Karpas-422 (cell line): ENCODE results near the gene UGT1A7. TPM values are rescaled to one million over a fixed set of nuclear protein-coding genes. Genes with fewer than 3 reads are reported as not detected.
"Not testable (repeated sequence)": the region's sequence is repeated elsewhere in the genome, so short reads cannot be mapped to it uniquely, and the experiment has no call there.

Source experiments
- DNase-seq: peaks from one replicate; pipeline ENCODE4 v3.0.0-alpha.2; 2015
- H2AFZ ChIP-seq: fragments of 200-600 bp; sonication (generic); 2 replicates; pipeline ENCODE4 v1.6.1; 2014; ENCODE audit warnings: antibody characterized with exemption, low read length, mixed read lengths
- H3K27ac ChIP-seq: fragments of 200-600 bp; sonication (generic); 2 replicates; pipeline ENCODE4 v1.5.1; 2014; ENCODE audit warnings: mild to moderate bottlenecking, low read length, moderate library complexity
- H3K27me3 ChIP-seq: fragments of 200-600 bp; sonication (generic); 2 replicates; pipeline ENCODE4 v1.6.1; 2014; ENCODE audit warnings: low read length, mixed read lengths
- H3K36me3 ChIP-seq: fragments of 200-600 bp; sonication (generic); 2 replicates; pipeline ENCODE4 v1.6.1; 2014; ENCODE audit warnings: low read length, mixed read lengths; ENCODE audit not compliant: insufficient read depth
- H3K4me1 ChIP-seq: fragments of 200-600 bp; sonication (generic); 2 replicates; pipeline ENCODE4 v1.6.1; 2014; ENCODE audit warnings: mild to moderate bottlenecking, low read length, mixed read lengths
- H3K4me2 ChIP-seq: fragments of 200-600 bp; sonication (generic); 2 replicates; pipeline ENCODE4 v1.6.1; 2014; ENCODE audit warnings: low read length, low read depth, mild to moderate bottlenecking; ENCODE audit not compliant: poor library complexity, severe bottlenecking
- H3K4me3 ChIP-seq: fragments of 200-600 bp; sonication (generic); 2 replicates; pipeline ENCODE4 v1.5.1; 2014; ENCODE audit warnings: mild to moderate bottlenecking, antibody characterized with exemption, low read length, mixed read lengths
- H3K79me2 ChIP-seq: fragments of 200-600 bp; sonication (generic); 2 replicates; pipeline ENCODE4 v1.6.1; 2014; ENCODE audit warnings: mild to moderate bottlenecking, low read length, mixed read lengths
- H3K9ac ChIP-seq: fragments of 200-600 bp; sonication (generic); 2 replicates; pipeline ENCODE4 v1.6.0; 2014; ENCODE audit warnings: low read length
- H3K9me2 ChIP-seq: fragments of 200-600 bp; sonication (generic), shearing (Covaris generic); replicated peaks from 2 replicates; pipeline ENCODE4 v1.6.0; 2014; ENCODE audit warnings: mild to moderate bottlenecking, low read length, moderate library complexity; ENCODE audit not compliant: insufficient read depth
- H3K9me3 ChIP-seq: fragments of 300-700, 200-600 bp; sonication (generic); 2 replicates; pipeline ENCODE4 v1.6.1; 2014; ENCODE audit warnings: low read length, mixed read lengths
- H4K20me1 ChIP-seq: fragments of 200-600 bp; sonication (generic); 2 replicates; pipeline ENCODE4 v1.6.1; 2014; ENCODE audit warnings: mild to moderate bottlenecking, antibody characterized with exemption, low read length, low read depth; ENCODE audit not compliant: insufficient read depth
- total RNA-seq: library from RNA; depleted of rRNA; stranded (reverse); fragments of >200 nt; shearing (Covaris generic); gene quantifications from 2 replicates; pipeline ENCODE4 v1.2.3, GENCODE V29; 2014; ENCODE audit warnings: low replicate concordance

Gene UGT1A7
- total RNA-seq, 1 experiment from 2014 or later = not detected

GRCh38 chr2:233654501-233654900 lies 27.2 kb upstream of the UGT1A7 start:
- Histone ChIP-seq H3K9ac (no peak overlapping the region), H3K4me3 (no peak overlapping the region), H3K36me3 (no peaks in the 10 kb centered on the region), H3K27me3 (no peaks in the 10 kb centered on the region), H3K9me3 (no peaks in the 10 kb centered on the region), H2AFZ (no peak overlapping the region), H4K20me1 (no peaks in the 10 kb centered on the region), H3K4me2 (no peak overlapping the region), H3K79me2 (no peaks in the 10 kb centered on the region), H3K27ac (no peak overlapping the region), H3K9me2 (no peaks in the 10 kb centered on the region), H3K4me1 (no peaks in the 10 kb centered on the region)
- no peak for DNase-seq

- H2AFZ ChIP-seq = no peak overlapping the region
- no peak for DNase-seq
Observed at GRCh38 chr2:233655043-233655442, 26.7 kb upstream of the UGT1A7 start.

DNA sequence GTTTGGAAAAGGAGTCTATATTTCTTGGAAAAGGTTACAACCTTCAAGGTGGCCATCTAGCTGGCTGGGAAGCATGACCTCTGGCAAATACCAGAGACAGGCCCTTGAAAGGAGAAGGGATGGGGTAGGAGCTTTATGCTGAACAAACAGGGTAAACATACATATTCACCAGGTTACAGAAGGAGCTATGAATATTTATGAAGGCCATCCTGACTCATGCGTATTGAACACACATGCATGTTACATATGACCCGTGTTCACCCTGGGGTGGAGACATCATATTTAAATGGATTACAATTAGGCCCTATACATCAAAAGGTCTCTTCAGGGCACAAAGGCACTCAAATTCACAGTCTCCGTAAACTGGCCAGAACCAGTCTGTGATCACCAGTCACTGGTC lies 25.8 kb upstream of the UGT1A7 start:
- H3K4me2 ChIP-seq, H3K27ac ChIP-seq, H3K9me2 ChIP-seq, H3K9me3 ChIP-seq, H3K4me3 ChIP-seq, H3K27me3 ChIP-seq, H3K4me1 ChIP-seq, DNase-seq, H3K36me3 ChIP-seq, H4K20me1 ChIP-seq, H3K79me2 ChIP-seq, H2AFZ ChIP-seq, H3K9ac ChIP-seq: not testable (repeated sequence)

More at GRCh38 chr2:233655043-233655442, 26.7 kb upstream of the UGT1A7 start:
- Histone ChIP-seq H3K9me2 (no peaks in the 10 kb centered on the region), H3K9ac (no peak overlapping the region), H3K4me2 (no peak overlapping the region), H3K4me3 (no peak overlapping the region), H3K27ac (no peak overlapping the region), H3K4me1 (no peaks in the 10 kb centered on the region), H4K20me1 (no peaks in the 10 kb centered on the region), H3K9me3 (no peaks in the 10 kb centered on the region), H3K27me3 (no peaks in the 10 kb centered on the region), H3K36me3 (no peaks in the 10 kb centered on the region), H3K79me2 (no peaks in the 10 kb centered on the region)

DNA sequence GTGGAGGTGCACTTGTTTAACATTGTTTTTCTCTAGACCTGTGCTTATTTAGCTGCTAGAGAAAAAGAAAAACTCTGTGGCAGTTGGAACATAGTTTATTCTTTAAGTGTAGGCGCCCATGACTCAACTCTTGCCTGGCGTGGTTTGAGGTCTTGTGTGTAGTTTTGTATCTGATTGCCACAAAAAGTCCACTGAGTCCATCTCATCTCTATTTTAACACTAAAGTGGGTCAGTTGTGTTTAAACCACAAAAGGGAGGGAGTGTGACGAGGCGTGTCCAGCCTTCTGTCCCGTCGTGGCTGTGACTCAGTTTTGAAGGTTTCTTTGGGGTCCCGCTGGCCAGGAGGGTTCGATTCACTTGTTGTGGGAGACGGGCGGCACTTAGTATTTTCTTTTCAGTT lies 25.3 kb upstream of the UGT1A7 start:
- Histone ChIP-seq H4K20me1 (no peaks in the 10 kb centered on the region), H3K27me3 (no peaks in the 10 kb centered on the region), H3K27ac (no peak overlapping the region), H3K4me1 (no peaks in the 10 kb centered on the region), H3K4me3 (no peak overlapping the region), H3K9ac (no peak overlapping the region), H3K79me2 (no peaks in the 10 kb centered on the region), H3K9me2 (no peaks in the 10 kb centered on the region), H3K4me2 (no peak overlapping the region), H2AFZ (no peak overlapping the region), H3K36me3 (no peaks in the 10 kb centered on the region), H3K9me3 (no peaks in the 10 kb centered on the region)
- no peak for DNase-seq

GRCh38 chr2:233658610-233659009 lies 23.1 kb upstream of the UGT1A7 start:
- H3K9ac ChIP-seq = no peak overlapping the region
- DNase-seq = no peak
- no peaks in the 10 kb centered on the region for H3K27me3 ChIP-seq
- H2AFZ ChIP-seq = no peak overlapping the region
- no peak overlapping the region for H3K4me3 ChIP-seq
- H3K79me2 ChIP-seq = no peaks in the 10 kb centered on the region
- H3K27ac ChIP-seq = no peak overlapping the region
- H3K4me1 ChIP-seq = no peaks in the 10 kb centered on the region
- H3K36me3 ChIP-seq = no peaks in the 10 kb centered on the region
- no peaks in the 10 kb centered on the region for H4K20me1 ChIP-seq
- H3K4me2 ChIP-seq = no peak overlapping the region
- no peaks in the 10 kb centered on the region for H3K9me3 ChIP-seq
- H3K9me2 ChIP-seq = no peaks in the 10 kb centered on the region

DNA sequence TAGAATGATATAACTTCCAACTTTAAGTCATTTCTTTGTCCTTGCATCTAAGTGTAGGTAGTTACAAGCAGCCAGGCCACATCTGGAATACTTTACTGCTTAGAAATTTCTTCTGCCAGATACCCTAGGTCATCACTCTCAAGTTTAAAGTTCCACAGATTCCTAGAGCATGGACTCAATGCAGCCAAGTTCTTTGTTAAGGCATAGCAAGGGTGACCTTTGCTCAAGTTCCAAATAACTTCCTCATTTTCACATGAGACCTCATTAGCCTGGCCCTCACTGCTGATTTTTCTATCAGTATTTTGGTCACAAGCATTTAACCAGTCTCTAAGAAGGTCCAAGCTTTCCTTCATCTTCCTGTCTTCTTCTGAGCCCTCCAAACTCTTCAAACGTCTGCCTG lies 17.8 kb upstream of the UGT1A7 start:
- no peak overlapping the region for H3K4me3 ChIP-seq
- H3K9me3 ChIP-seq = no peaks in the 10 kb centered on the region
- no peaks in the 10 kb centered on the region for H3K27me3 ChIP-seq
- no peaks in the 10 kb centered on the region for H3K79me2 ChIP-seq
- H3K4me1 ChIP-seq = no peaks in the 10 kb centered on the region
- H3K4me2 ChIP-seq = no peak overlapping the region
- no peak for DNase-seq
- no peak overlapping the region for H3K9ac ChIP-seq
- no peaks in the 10 kb centered on the region for H3K9me2 ChIP-seq
- H3K36me3 ChIP-seq = no peaks in the 10 kb centered on the region
- no peaks in the 10 kb centered on the region for H4K20me1 ChIP-seq
- H2AFZ ChIP-seq = no peak overlapping the region
- H3K27ac ChIP-seq = no peak overlapping the region

DNA sequence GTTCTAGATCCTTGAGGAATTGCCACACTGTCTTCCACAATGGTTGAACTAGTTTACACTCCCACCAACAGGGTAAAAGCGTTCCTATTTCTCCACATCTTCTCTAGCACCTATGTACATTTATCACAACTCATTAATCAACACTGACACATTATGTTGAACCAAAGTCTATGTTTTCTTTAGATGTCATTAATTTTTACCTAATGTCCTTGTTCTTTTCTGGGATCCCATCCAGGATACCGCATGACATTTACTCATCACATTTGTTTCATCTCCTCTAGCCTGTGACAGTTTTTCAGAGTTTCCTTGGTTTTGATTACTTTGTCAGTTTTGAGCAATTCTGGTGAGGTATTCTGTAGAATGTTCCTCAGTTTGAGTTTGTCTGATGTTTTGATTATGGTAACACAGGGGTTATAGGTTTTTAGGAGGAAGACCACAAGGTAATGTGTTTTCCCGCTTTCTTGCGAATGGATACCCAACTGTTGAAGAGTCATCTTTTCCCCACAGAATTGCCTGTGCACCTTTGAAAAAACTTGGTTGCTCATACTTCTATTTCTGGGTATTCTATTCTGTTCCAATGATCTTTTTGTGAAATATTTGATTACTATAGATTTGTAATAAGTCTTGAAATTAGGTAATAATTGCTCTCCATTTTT lies 13.0 kb upstream of the UGT1A7 start:
- H3K27me3 ChIP-seq = no peaks in the 10 kb centered on the region
- no peaks in the 10 kb centered on the region for H3K79me2 ChIP-seq
- H3K9me2 ChIP-seq = no peaks in the 10 kb centered on the region
- no peaks in the 10 kb centered on the region for H4K20me1 ChIP-seq
- peaks cover 4% of the 10 kb centered on the region; the same call in 1 of the 2 replicates for H3K4me1 ChIP-seq
- no peaks in the 10 kb centered on the region for H3K9me3 ChIP-seq
- no peak for DNase-seq
- H3K27ac ChIP-seq = no peak overlapping the region
- no peak overlapping the region for H3K4me2 ChIP-seq
- H3K36me3 ChIP-seq = no peaks in the 10 kb centered on the region
- H3K4me3 ChIP-seq = no peak overlapping the region
- no peak overlapping the region for H2AFZ ChIP-seq
- no peak overlapping the region for H3K9ac ChIP-seq

DNA sequence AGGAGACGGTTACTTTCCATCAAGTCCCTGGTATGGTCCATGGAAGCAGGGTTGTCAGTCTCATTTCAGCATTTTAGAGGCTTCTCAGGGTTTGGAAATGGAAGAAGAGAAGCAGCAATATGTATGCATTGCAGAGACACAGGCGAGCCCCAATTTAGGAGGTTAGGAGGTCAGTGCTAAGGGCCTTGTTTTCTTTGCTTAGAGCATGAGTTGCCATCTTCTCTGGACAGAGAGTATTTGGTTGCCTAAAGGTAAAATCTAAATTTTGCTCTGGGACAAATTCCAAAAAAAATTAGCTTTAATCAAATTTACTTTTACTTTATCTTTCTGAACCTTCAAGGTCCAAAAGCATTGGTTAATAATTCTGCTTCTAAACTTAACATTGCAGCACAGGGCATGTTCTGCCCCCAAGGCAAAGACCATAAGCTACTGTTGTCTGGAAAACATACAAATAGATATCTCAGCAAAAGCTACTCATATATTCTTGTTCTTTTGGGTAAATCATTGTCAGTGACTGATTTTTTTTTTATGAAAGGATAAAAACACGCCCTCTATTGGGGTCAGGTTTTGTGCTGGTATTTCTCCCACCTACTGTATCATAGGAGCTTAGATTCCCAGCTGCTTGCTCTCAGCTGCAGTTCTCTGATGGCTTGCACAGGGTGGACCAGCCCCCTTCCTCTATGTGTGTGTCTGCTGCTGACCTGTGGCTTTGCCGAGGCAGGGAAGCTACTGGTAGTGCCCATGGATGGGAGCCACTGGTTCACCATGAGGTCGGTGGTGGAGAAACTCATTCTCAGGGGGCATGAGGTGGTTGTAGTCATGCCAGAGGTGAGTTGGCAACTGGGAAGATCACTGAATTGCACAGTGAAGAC lies 10.2 kb upstream of the UGT1A7 start, which contains the start of gene UGT1A9:
Gene UGT1A9, plus strand, starts transcription at position 609 of the 872 bp plus-strand sequence. Its CDS starts 37 bp downstream, at position 646.
- no peak for DNase-seq
- Histone ChIP-seq H3K4me1 (peaks cover 4% of the 10 kb centered on the region; the same call in 1 of the 2 replicates), H3K36me3 (no peaks in the 10 kb centered on the region), H3K4me2 (no peak within 1 kb of the TSS), H3K4me3 (no peak within 1 kb of the TSS), H3K27me3 (no peaks in the 10 kb centered on the region), H3K27ac (no peak within 1 kb of the TSS), H3K9me3 (no peaks in the 10 kb centered on the region), H3K79me2 (no peaks in the 10 kb centered on the region), H3K9ac (no peak within 1 kb of the TSS), H4K20me1 (no peaks in the 10 kb centered on the region), H2AFZ (no peak within 1 kb of the TSS), H3K9me2 (no peaks in the 10 kb centered on the region)
